Fibroblast of the aortic adventitia (primary cell): ENCODE data around the gene CDV3. TPM values are rescaled to one million over a fixed set of nuclear protein-coding genes. Genes with fewer than 3 reads are reported as not detected.
"Not testable (repeated sequence)": the region's sequence is repeated elsewhere in the genome, so short reads cannot be mapped to it uniquely, and the experiment has no call there.

Experiments used
- DNase-seq: peaks from one replicate; pipeline ENCODE4 v3.0.0-alpha.2; 2010; ENCODE audit warnings: low read depth
- H3K4me3 ChIP-seq: 2 replicates; pipeline ENCODE4 v1.5.1; 2011; ENCODE audit warnings: low read depth, mild to moderate bottlenecking, control low read depth, low read length, moderate library complexity
- total RNA-seq: library from RNA; depleted of rRNA; stranded (reverse); fragments of >200 nt; gene quantifications from 2 replicates; pipeline ENCODE4 v1.2.3, GENCODE V29; 2012; ENCODE audit warnings: low replicate concordance
- TF ChIP-seq, protein P1 (sequence below): IDR thresholded peaks from 2 replicates; pipeline ENCODE4 v1.5.1; 2011; ENCODE audit warnings: mild to moderate bottlenecking, low read length, control low read depth, inconsistent platforms; ENCODE audit not compliant: insufficient read depth

The CDV3 gene
- total RNA-seq, 1 donor, result 127 TPM

DNA sequence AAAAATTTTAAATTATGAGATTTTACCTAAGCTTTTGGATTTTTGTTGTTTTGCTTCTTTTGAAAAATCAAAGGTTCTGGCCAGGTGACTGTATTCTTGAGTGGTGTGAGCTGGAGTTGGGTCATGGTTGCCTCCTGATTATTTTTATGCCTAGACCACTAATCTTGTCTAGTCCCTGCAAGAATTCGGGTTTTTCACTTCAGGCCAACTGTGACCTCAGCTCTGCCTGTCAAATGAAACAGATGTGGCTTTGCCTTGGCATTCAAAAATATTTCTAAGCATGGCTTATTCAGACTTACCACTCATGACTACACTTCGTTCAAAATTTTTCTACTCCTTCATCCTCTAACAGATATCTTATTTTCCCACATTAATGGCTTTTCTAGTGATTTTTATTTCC lies 25.4 kb upstream of the CDV3 start:
- peak; percentile 75 for DNase-seq
- no peak overlapping the region for H3K4me3 ChIP-seq
- TF ChIP-seq, protein P1, sequence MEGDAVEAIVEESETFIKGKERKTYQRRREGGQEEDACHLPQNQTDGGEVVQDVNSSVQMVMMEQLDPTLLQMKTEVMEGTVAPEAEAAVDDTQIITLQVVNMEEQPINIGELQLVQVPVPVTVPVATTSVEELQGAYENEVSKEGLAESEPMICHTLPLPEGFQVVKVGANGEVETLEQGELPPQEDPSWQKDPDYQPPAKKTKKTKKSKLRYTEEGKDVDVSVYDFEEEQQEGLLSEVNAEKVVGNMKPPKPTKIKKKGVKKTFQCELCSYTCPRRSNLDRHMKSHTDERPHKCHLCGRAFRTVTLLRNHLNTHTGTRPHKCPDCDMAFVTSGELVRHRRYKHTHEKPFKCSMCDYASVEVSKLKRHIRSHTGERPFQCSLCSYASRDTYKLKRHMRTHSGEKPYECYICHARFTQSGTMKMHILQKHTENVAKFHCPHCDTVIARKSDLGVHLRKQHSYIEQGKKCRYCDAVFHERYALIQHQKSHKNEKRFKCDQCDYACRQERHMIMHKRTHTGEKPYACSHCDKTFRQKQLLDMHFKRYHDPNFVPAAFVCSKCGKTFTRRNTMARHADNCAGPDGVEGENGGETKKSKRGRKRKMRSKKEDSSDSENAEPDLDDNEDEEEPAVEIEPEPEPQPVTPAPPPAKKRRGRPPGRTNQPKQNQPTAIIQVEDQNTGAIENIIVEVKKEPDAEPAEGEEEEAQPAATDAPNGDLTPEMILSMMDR, result no peak

DNA sequence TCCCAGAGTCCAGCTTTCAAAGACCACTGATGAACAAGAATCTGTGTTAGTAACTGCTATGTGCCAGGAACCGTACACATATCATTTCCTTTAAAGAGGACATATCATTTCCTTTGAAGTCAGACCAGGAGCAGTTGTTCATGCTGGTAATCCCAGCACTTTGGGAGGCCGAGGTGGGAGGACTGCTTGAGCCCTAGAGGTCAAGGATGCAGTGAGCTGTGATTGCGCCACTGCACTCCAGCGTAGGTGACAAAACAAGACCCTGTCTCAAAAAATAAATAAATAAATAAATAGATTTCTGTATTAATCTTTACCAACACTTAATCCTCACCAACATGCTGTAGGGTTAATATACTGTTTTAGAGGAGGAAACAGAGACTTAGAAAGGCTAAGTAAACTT lies 23.9 kb upstream of the CDV3 start:
- TF ChIP-seq, protein P1, result no peak
- no peak for DNase-seq
- no peak overlapping the region for H3K4me3 ChIP-seq

DNA sequence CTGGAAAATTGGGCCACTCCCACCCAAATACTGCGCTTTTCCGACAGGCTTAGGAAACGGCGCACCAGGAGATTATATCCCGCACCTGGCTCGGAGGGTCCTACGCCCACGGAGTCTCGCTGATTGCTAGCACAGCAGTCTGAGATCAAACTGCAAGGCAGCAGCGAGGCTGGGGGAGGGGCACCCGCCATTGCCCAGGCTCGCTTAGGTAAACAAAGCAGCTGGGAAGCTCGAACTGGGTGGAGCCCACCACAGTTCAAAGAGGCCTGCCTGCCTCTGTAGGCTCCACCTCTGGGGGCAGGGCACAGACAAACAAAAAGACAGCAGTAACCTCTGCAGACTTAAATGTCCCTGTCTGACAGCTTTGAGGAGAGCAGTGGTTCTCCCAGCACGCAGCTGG lies 21.9 kb upstream of the CDV3 start:
- DNase-seq, result not testable (repeated sequence)

DNA sequence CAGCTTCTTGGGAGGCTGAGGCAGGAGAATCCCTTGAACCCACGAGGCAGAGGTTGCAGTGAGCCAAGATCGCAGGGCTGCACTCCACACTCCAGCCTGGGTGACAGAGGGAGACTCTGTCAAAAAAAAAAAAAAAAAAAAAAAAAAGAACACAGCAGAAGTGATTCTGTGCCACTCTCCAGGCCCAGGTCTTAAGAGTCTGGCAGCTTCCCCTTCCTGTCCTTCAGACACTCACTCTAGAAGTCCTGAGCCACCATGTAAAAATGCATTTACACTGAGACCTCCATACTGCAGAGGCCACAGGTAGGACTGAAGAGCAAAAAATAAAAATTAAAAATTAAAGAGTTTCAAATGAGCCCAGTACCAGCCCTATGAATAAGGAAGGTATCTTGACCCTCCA lies 11.8 kb upstream of the CDV3 start:
- TF ChIP-seq, protein P1, result no peak
- DNase-seq, result no peak
- H3K4me3 ChIP-seq, result no peak overlapping the region

More for the DNA sequence above, 21.9 kb upstream of the CDV3 start:
- not testable (repeated sequence) for H3K4me3 ChIP-seq

DNA sequence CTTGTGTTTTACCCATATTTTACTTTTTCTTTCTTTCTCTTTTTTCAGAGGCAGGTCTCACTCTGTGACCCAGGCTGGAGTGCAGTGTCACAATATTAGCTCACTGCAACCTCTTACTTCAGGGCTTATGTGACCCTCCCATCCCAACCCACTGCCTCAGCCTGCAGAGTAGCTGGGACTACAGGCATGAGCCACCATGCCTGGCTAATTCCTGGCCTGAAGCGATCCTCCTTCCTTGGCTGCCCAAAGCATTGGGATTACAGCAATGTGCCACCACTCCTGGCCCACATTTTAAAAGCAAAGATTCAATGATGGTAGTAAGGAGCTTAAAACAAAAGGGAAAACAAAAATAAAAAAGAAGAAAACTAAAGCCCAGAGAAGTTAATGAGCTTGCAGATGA lies 11.1 kb upstream of the CDV3 start:
- no peak for DNase-seq
- TF ChIP-seq, protein P1, result no peak
- H3K4me3 ChIP-seq, result no peak overlapping the region

DNA sequence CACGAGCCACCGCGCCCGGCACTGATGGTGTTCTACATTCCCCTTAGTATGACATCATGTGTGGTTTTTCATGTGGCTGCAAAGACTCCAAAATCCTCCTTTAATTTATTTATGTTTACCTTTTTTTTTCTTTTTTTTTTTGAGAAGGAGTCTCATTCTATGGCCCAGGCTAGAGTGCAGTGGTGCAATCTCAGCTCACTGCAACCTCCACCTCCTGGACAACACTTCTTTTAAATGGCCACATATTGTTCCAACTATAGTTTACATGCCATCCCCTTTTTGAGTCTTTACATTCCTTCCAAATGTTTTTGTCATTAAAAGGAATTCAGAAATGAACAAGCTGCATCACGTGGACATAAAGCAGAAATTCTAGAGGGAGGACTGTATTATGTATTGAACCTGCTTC lies 10.3 kb upstream of the CDV3 start:
- H3K4me3 ChIP-seq, result no peak overlapping the region
- TF ChIP-seq, protein P1, result no peak
- peak; percentile 54 for DNase-seq

DNA sequence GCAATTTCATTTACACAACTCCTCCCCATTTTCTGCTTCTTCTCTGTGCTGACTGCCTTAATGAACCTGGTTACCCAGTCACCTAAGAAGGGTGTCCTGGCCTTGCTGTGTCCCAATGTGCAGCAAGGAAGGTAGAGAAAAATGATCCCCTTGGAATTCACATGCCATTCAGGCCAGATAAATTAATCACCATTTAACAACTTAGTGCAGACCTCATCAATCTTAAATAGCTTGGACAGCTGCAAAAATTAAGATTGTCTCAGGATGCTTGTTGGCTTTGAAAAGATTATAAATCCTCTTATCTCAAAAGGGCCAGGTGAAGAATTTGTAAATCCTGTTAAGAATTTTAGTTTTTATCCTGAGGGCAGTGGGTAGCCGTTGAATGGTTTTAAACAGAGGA lies 9.7 kb upstream of the CDV3 start:
- TF ChIP-seq, protein P1, result no peak
- DNase-seq, result no peak
- H3K4me3 ChIP-seq, result no peak overlapping the region
